K562 (cell line): ENCODE measurements around the gene NDUFS5. TPM values are rescaled to one million over a fixed set of nuclear protein-coding genes. Genes with fewer than 3 reads are reported as not detected.
"Not testable (repeated sequence)": the region's sequence is repeated elsewhere in the genome, so short reads cannot be mapped to it uniquely, and the experiment has no call there.

ENCODE experiments used
- ATAC-seq: fragments of 200-7000 bp; cut with Tn5 transposase; 3 replicates; pipeline ENCODE4 v1.9.1; 2020; ENCODE audit warnings: moderate library complexity
- BruUV-seq: library from RNA; stranded (reverse); fragments of 400-500 nt; replicated peaks from 2 replicates; lab custom pipeline; 2021; lab: Mats Ljungman, UMichigan
- CTCF ChIA-PET: fragments of 300-600 bp; formaldehyde crosslinking; extraction: SDS; loops from one replicate; lab custom pipeline; 2021; ENCODE audit warnings: low intra/inter-chr PET ratio; lab: Yijun Ruan, JAX
- POLR2A ChIA-PET: fragments of 300-600, 350-650 bp; sonication (Branson Sonifier 250); formaldehyde crosslinking; extraction: SDS; loops from one replicate; lab custom pipeline; 2021; ENCODE audit warnings: antibody characterized with exemption, inconsistent platforms; lab: Yijun Ruan, JAX
- DNase-seq, 4 experiments: peaks; one replicate each; pipeline versions ENCODE4 v3.0.0 to v3.0.0-alpha.2; 2011 to 2018; ENCODE audit warnings: low spot score in 3 of 4, mixed read lengths in 3 of 4; ENCODE audit errors: extremely low read depth in 1 of 4
- FAIRE-seq: peaks from 2 replicates; lab custom pipeline; 2011; peaks lifted over from hg19 to GRCh38; lab: Jason Lieb, UNC
- H2AFZ ChIP-seq: 2 replicates; pipeline ENCODE4 v1.6.0; 2011; ENCODE audit warnings: low read depth, low read length, control low read depth, inconsistent platforms
- H3K27ac ChIP-seq: fragments of 200-600 bp; 3 replicates; pipeline ENCODE4 v1.8.0; 2011; ENCODE audit warnings: low read depth, mild to moderate bottlenecking, control low read depth, inconsistent platforms, low read length, moderate library complexity, mixed read lengths; ENCODE audit errors: extremely low read depth
- H3K27me3 ChIP-seq, 2 experiments: fragments of 300-600 bp in 1 of 2; 2 replicates in 1 of 2; 3 replicates in 1 of 2; pipeline versions ENCODE4 v1.6.0 to v1.8.0; 2011; ENCODE audit warnings: inconsistent platforms in 2 of 2, low read length in 2 of 2, mild to moderate bottlenecking in 1 of 2, mixed read lengths in 1 of 2, moderate library complexity in 1 of 2; ENCODE audit not compliant: control insufficient read depth in 2 of 2, insufficient read depth in 2 of 2
- H3K36me3 ChIP-seq: fragments of 300-600 bp; 3 replicates; pipeline ENCODE4 v1.8.0; 2011; ENCODE audit warnings: mild to moderate bottlenecking, low read length, inconsistent platforms; ENCODE audit not compliant: control insufficient read depth, insufficient read depth
- H3K4me1 ChIP-seq, 2 experiments: fragments of 200-600 bp in 1 of 2; replicated peaks in 1 of 2; 2 replicates in 1 of 2; 3 replicates in 1 of 2; pipeline versions ENCODE4 v1.5.1 to v1.8.0; 2011; ENCODE audit warnings: inconsistent platforms in 2 of 2, low read length in 2 of 2, mild to moderate bottlenecking in 1 of 2, mixed read lengths in 1 of 2, moderate library complexity in 1 of 2; ENCODE audit not compliant: control insufficient read depth in 2 of 2, insufficient read depth in 2 of 2
- H3K4me2 ChIP-seq: 2 replicates; pipeline ENCODE4 v1.6.1; 2011; ENCODE audit warnings: low read length, control low read depth, inconsistent platforms, mixed read lengths; ENCODE audit not compliant: insufficient read depth
- H3K4me3 ChIP-seq: fragments of 200-600 bp; sonication (generic), shearing (Covaris generic); 2 replicates; pipeline ENCODE4 v1.5.1; 2016; ENCODE audit warnings: control low read depth, inconsistent platforms
- H3K79me2 ChIP-seq: fragments of 200-600 bp; 3 replicates; pipeline ENCODE4 v1.8.0; 2011; ENCODE audit warnings: low read length, inconsistent platforms; ENCODE audit not compliant: control insufficient read depth, insufficient read depth
- H3K9ac ChIP-seq, 2 experiments: 2 replicates each; pipeline versions ENCODE4 v1.6.0 to v1.6.1; 2011; ENCODE audit warnings: low read depth in 2 of 2, low read length in 2 of 2, control low read depth in 1 of 2, inconsistent platforms in 1 of 2, mild to moderate bottlenecking in 1 of 2, mixed read lengths in 1 of 2; ENCODE audit not compliant: insufficient read depth in 1 of 2
- H3K9me1 ChIP-seq: one replicate; pipeline ENCODE4 v1.6.0; 2011; ENCODE audit warnings: inconsistent platforms, mild to moderate bottlenecking, low read length, moderate library complexity; ENCODE audit not compliant: control insufficient read depth, insufficient read depth
- H3K9me3 ChIP-seq: replicated peaks from 2 replicates; pipeline ENCODE4 v1.5.1; 2011; ENCODE audit warnings: low read depth, low read length, inconsistent platforms; ENCODE audit not compliant: control insufficient read depth, insufficient read depth
- H4K20me1 ChIP-seq: replicated peaks from 2 replicates; pipeline ENCODE4 v1.6.1; 2011; ENCODE audit warnings: low read length, inconsistent platforms, mixed read lengths; ENCODE audit not compliant: control insufficient read depth, insufficient read depth
- SUPT5H ChIP-seq: fragments of 450-650 bp; IDR thresholded peaks from 2 replicates; pipeline ENCODE4 v1.6.1; 2016
- WGBS: fragments of 100-300 bp; shearing (Covaris generic); methylation state at CpG from one replicate; pipeline ENCODE4 v1.1.6; 2016; ENCODE audit warnings: low coverage, mixed read lengths; ENCODE audit not compliant: insufficient coverage; ENCODE audit errors: missing lambda C conversion rate; 5-methylcytosine and 5-hydroxymethylcytosine counted together
- in situ Hi-C: fragments of 300-500 bp; cut with MboI; formaldehyde crosslinking; loops from 4 replicates; pipeline ENCODE4 v1.15.0; 2018; ENCODE audit warnings: inconsistent platforms, mixed read lengths
- intact Hi-C: fragments of 100-400 bp; cut with micrococcal nuclease; formaldehyde crosslinking; loops from 2 replicates; pipeline ENCODE4 v1.14.2; 2022
- polyA plus RNA-seq, 8 experiments: library from polyadenylated mRNA; depleted of rRNA in 4 of 8; stranded (reverse) in 5 of 8; unstranded in 3 of 8; fragments of >200 nt; fragmentation: Nextera tagmentation in 2 of 8; fragmentation: Illumina TruSeq in 1 of 8; extraction: Ambion mirVana in 2 of 8; extraction: Trizol in 1 of 8; gene quantifications; 2 replicates each; pipeline versions ENCODE4 v1.2.1 to v1.2.3, GENCODE V29; 2011 to 2014; ENCODE audit warnings: inconsistent platforms in 1 of 8, missing spikeins in 1 of 8
- total RNA-seq, 7 experiments: library from RNA; depleted of rRNA in 6 of 7; stranded (reverse); fragments of >200 nt in 6 of 7; fragmentation: Illumina TruSeq in 2 of 7; extraction: Trizol in 2 of 7; gene quantifications; 2 replicates each; pipeline versions ENCODE4 v1.2.1 to v1.2.3, GENCODE V29; 2011 to 2021; ENCODE audit warnings: low replicate concordance in 1 of 7
- TF ChIP-seq, protein P1 (sequence below), 3 experiments: IDR thresholded peaks in 2 of 3; conservative IDR thresholded peaks in 1 of 3; 2 replicates each; pipeline ENCODE4 v1.5.1; 2011 to 2012; ENCODE audit warnings: low read length in 3 of 3, mild to moderate bottlenecking in 3 of 3, control low read depth in 2 of 3, improper control_type of control experiment in 1 of 3, inconsistent platforms in 1 of 3, low read depth in 1 of 3, mixed read lengths in 1 of 3, moderate library complexity in 1 of 3; ENCODE audit not compliant: insufficient read depth in 2 of 3

Gene NDUFS5
- total and polyA plus RNA-seq, 9 of the 15 experiments (the other 6 are each of a cell fraction or from before 2014, with no cell fraction given), result 499 to 2,737 (median 1,281) TPM

DNA sequence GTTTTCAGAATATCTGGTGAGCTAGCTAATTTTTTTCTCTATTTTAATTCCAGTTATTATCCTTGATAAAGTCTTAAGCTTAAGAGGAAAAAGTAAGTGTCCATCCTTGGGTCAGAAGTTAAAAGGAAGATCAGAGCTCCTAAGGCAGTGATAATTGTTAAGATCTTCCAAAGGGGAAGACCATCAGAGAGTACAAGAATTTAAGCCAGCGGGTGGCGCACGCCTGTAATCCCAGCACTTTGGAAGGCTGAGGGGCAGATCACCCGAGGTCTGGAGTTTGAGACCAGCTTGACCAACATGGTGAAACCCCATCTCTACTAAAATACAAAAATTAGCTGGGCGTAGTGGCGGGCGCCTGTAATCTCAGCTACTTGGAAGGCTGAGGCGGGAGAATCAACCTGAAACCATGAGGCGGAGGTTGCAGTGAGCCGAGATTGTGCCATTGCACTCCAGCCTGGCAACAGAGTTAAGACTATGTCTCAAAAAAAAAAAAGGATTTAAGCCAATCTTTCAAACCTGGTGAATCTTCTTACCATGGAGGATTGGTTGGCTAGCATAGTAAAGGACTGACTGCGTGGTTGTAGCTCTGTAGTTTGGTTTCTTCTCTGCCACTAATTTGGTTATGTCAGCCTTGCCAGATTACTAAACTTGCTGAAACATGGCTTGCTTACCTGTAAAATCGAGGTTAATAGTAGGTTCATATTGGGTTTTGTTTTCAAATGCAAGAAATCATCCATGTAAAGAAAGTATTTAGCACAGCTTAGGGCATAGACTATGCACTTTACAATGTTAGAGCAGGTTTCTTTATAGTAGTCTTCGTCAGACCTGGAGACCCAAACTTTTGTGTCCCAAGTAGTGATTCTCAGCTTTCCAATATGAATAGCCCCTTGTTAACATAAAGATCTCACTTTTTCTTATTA is 19.2 kb upstream of the NDUFS5 start (continued):
- TF ChIP-seq, protein P1, sequence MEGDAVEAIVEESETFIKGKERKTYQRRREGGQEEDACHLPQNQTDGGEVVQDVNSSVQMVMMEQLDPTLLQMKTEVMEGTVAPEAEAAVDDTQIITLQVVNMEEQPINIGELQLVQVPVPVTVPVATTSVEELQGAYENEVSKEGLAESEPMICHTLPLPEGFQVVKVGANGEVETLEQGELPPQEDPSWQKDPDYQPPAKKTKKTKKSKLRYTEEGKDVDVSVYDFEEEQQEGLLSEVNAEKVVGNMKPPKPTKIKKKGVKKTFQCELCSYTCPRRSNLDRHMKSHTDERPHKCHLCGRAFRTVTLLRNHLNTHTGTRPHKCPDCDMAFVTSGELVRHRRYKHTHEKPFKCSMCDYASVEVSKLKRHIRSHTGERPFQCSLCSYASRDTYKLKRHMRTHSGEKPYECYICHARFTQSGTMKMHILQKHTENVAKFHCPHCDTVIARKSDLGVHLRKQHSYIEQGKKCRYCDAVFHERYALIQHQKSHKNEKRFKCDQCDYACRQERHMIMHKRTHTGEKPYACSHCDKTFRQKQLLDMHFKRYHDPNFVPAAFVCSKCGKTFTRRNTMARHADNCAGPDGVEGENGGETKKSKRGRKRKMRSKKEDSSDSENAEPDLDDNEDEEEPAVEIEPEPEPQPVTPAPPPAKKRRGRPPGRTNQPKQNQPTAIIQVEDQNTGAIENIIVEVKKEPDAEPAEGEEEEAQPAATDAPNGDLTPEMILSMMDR (IDR thresholded peaks at IDR 0.05 in 2 of 3, conservative IDR thresholded peaks at IDR 0.05 in 1 of 3; ENCODE audit: insufficient read depth in 2 of 3, low read depth in 1 of 3, low read length in 3 of 3), result peak in 2 of 3 experiments; percentile 17 to 21; a peak in 1 of 6 replicates
- 0 out of 2 replicates have a peak, but pooled peaks have one; percentile 41 for TF ChIP-seq SUPT5H

DNA sequence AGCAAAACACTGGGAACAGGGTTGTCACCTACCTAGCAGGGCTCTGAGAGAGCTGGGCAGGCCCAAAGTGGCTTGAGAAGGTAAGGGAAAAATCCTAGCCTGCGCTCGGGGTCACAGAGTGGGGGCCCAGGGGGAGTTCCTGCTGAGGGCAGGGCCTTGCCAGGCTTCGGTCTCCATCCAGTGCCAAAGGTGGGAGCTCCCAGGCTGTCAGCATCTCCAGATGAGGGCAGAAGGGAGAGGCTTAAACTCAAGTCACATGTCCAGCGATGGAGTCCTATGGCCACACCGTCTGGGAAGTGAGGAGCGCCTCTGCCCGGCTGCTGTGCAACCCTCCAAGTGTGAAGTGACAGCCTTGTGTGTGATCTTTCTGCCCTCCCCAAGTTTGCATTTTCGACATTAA is 11.2 kb upstream of the NDUFS5 start:
- WGBS, result 72% methylated on average over 8 of the region's 8 CpGs
- H3K9me3 ChIP-seq, H3K4me3 ChIP-seq, H3K9ac ChIP-seq, H3K27me3 ChIP-seq, H3K27ac ChIP-seq, H3K36me3 ChIP-seq, H3K79me2 ChIP-seq, H4K20me1 ChIP-seq, H3K4me1 ChIP-seq, BruUV-seq, H2AFZ ChIP-seq, intact Hi-C loops, in situ Hi-C loops, DNase-seq, H3K9me1 ChIP-seq, FAIRE-seq, H3K4me2 ChIP-seq, CTCF ChIA-PET: not testable (repeated sequence)
- POLR2A ChIA-PET, result interaction anchor here (0.6 to 1.3 kb wide), 3 partner anchors 16 to 561 kb away, joined by 3 to 4 read pairs (median 3); no protein-coding TSS in a partner anchor
- peak; percentile 52; the same call in 2 of the 3 replicates for ATAC-seq
